SIG-M5 treated with dmso at 0.1 percent for 504 hours (cell line): ENCODE measurements around the gene DXO.
"Not testable (repeated sequence)": the region's sequence is repeated elsewhere in the genome, so short reads cannot be mapped to it uniquely, and the experiment has no call there.

Source experiments
- DNase-seq: peaks from one replicate; lab custom pipeline; 2025; ENCODE audit not compliant: unreplicated experiment; lab: John Stamatoyannopoulos, UW

The DXO gene

GRCh38 chr6:31980195-31980876 lies 8.4 kb upstream of the DXO start:
- not testable (repeated sequence) for DNase-seq

GRCh38 chr6:31979238-31979898 lies 7.4 kb upstream of the DXO start:
- no peak for DNase-seq

- no peak for DNase-seq
Observed at GRCh38 chr6:31978831-31979230, 6.9 kb upstream of the DXO start.

GRCh38 chr6:31977816-31978431 lies 6.0 kb upstream of the DXO start:
- DNase-seq, result no peak

- not testable (repeated sequence) for DNase-seq
Observed at GRCh38 chr6:31976065-31976464, 4.1 kb upstream of the DXO start.

- no peak for DNase-seq
Observed at GRCh38 chr6:31972709-31973350, 892 bp upstream of the DXO start.

- DNase-seq, result no peak
Observed at GRCh38 chr6:31971279-31971992, 502 bp downstream of the DXO start.

- no peak for DNase-seq
Observed at GRCh38 chr6:31970604-31971271, 1.2 kb downstream of the DXO start.

- DNase-seq, result no peak
Observed at GRCh38 chr6:31969712-31970603, 2.0 kb downstream of the DXO start.

- DNase-seq, result no peak
Observed at GRCh38 chr6:31968791-31969711, 2.9 kb downstream of the DXO start.

- DNase-seq, result no peak
Observed at GRCh38 chr6:31968326-31968725, 3.6 kb downstream of the DXO start.

GRCh38 chr6:31967926-31968320 lies 4.0 kb downstream of the DXO start:
- no peak for DNase-seq

GRCh38 chr6:31966997-31967925 lies 4.7 kb downstream of the DXO start:
- DNase-seq, result no peak

- no peak for DNase-seq
Observed at GRCh38 chr6:31966506-31966905, 5.4 kb downstream of the DXO start.

GRCh38 chr6:31965700-31966099 lies 6.2 kb downstream of the DXO start:
- no peak for DNase-seq

- DNase-seq, result no peak
Observed at GRCh38 chr6:31963921-31964320, 8.0 kb downstream of the DXO start.

- no peak for DNase-seq
Observed at GRCh38 chr6:31961616-31962015, 10.3 kb downstream of the DXO start.
